ENCODE data around the gene TAX1BP3.

Gene TAX1BP3

DNA sequence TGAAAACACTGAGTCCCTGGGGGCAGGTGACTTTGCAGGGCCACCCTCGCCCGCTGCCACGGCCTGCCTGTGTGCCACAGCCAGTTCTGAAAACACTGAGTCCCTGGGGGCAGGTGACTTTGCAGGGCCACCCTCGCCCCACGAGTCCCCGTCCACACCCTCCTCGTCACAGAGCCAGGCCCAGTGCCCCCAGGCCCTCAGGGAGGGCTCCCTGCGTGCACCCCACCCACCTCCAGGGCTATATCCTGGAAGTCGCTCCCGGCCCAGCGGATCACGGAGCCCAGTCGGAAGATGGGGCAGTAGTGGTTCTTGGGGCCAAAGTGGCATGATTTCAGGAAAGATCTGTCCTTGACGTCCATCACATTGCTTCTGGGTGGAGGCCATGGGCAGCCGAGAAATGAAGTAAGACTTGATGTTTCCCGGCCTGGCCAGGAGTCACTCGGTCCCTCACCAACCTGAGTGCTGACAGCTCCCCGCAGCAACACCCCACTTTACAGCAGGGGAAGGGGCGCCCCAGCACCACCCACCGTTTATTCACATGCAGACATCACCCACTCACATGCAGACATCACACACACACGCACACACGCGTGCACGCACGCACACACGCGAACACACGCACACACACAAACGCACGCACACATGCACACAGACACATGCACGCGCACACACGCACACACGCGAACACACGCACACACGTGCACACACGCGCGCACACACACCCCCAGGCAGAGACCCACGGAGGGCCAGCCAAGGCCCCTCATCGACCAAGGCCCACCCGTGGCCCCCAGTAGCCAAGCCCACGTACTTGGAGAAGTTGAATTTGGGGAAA, 21.1 kb upstream of the TAX1BP3 start:
- Histone ChIP-seq H3K27me3 (replicated peaks; ENCODE audit: control insufficient read depth, insufficient read depth, low read length, poor library complexity, severe bottlenecking) (no peaks in the 10 kb centered on the region), H3K36me3 (ENCODE audit: control insufficient read depth, insufficient read depth, low read length) (peaks cover 19% of the 10 kb centered on the region), H3K27ac (ENCODE audit: insufficient read depth, low read length, poor library complexity, severe bottlenecking) (no peak overlapping the region), H3K4me1 (ENCODE audit: control insufficient read depth, insufficient read depth, low read length, poor library complexity, severe bottlenecking) (no peaks in the 10 kb centered on the region), H3K4me3 (ENCODE audit: insufficient read depth, low read depth, low read length, poor library complexity, severe bottlenecking) (no peak overlapping the region), H3K9me3 (ENCODE audit: control insufficient read depth, low read length) (no peaks in the 10 kb centered on the region)
- DNase-seq: no peak

DNA sequence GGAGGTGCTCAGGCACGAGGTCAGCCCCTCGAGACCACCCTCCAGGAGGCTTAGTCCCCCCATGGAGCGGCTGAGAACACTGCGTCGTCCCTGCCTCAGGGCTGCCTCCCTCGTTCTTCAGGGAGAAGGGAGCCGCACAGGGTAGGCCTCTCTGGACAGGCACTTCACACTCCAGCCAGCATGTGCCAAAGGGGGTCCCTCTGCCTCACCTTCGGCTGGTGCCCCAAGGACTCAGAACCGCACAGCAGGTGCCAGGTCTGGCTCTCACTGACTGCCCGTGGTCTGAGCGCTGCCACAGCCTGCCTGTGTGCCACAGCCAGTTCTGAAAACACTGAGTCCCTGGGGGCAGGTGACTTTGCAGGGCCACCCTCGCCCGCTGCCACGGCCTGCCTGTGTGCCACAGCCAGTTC, 20.5 kb upstream of the TAX1BP3 start:
- no peak overlapping the region for H3K4me3 ChIP-seq (ENCODE audit: insufficient read depth, low read depth, low read length, poor library complexity, severe bottlenecking)
- H3K4me1 ChIP-seq (ENCODE audit: control insufficient read depth, insufficient read depth, low read length, poor library complexity, severe bottlenecking): no peaks in the 10 kb centered on the region
- H3K27me3 ChIP-seq (replicated peaks; ENCODE audit: control insufficient read depth, insufficient read depth, low read length, poor library complexity, severe bottlenecking): no peaks in the 10 kb centered on the region
- H3K36me3 ChIP-seq (ENCODE audit: control insufficient read depth, insufficient read depth, low read length): peaks cover 19% of the 10 kb centered on the region
- no peak for DNase-seq
- H3K27ac ChIP-seq (ENCODE audit: insufficient read depth, low read length, poor library complexity, severe bottlenecking): no peak overlapping the region
- H3K9me3 ChIP-seq (ENCODE audit: control insufficient read depth, low read length): no peaks in the 10 kb centered on the region

DNA sequence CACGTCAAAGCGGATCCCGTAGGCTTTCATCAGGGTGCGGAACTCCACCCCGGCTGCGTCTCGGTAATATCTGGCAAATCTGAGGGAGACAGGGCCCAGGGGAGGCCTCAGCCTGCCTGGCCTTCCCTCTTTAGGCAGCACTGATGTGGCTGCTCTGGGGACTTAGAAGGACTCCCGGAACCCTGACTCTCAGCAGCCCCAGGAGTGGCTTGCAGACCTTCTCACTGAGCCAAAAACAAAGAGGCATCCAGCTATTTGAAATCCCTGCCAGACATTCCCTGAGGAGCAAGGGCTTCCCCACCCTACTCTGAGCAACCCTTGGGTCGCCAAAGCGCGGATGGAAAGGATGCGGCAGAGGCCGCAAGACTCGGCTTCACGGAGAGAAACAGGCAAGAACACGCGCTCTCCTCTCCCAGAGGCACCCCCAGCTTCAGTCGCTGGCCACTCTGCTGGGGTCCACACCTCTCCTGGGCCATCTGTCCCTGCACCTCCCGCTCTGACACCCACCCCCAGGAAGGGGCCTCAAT, 19.7 kb upstream of the TAX1BP3 start:
- no peaks in the 10 kb centered on the region for H3K27me3 ChIP-seq (replicated peaks; ENCODE audit: control insufficient read depth, insufficient read depth, low read length, poor library complexity, severe bottlenecking)
- no peaks in the 10 kb centered on the region for H3K4me1 ChIP-seq (ENCODE audit: control insufficient read depth, insufficient read depth, low read length, poor library complexity, severe bottlenecking)
- H3K9me3 ChIP-seq (ENCODE audit: control insufficient read depth, low read length): no peaks in the 10 kb centered on the region
- DNase-seq: no peak
- H3K4me3 ChIP-seq (ENCODE audit: insufficient read depth, low read depth, low read length, poor library complexity, severe bottlenecking): no peak overlapping the region
- H3K27ac ChIP-seq (ENCODE audit: insufficient read depth, low read length, poor library complexity, severe bottlenecking): no peak overlapping the region
- peaks cover 19% of the 10 kb centered on the region for H3K36me3 ChIP-seq (ENCODE audit: control insufficient read depth, insufficient read depth, low read length)

DNA sequence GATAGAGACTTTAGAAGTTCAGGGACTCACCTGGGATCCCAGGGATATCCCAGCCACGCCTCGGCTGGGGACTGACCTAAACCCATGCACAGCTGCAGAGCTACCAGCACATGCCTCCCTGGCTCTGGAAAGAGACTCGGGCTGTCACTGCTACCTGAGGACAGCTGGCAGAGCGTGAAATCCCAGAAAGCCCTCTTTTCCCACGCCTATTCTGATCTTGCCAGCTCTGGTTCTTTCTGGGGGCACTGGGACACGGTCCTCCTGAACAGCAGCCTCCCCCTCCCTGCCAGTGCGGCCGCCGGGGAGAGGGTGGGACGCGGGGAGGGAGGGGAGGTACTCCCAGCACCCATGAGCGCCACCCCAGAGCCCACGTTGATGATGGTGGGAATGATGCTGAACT, 16.8 kb upstream of the TAX1BP3 start:
- Histone ChIP-seq H3K4me1 (ENCODE audit: control insufficient read depth, insufficient read depth, low read length, poor library complexity, severe bottlenecking) (no peaks in the 10 kb centered on the region), H3K9me3 (ENCODE audit: control insufficient read depth, low read length) (no peaks in the 10 kb centered on the region), H3K27ac (ENCODE audit: insufficient read depth, low read length, poor library complexity, severe bottlenecking) (no peak overlapping the region)

GRCh38 chr17:3683054-3683511, 14.7 kb upstream of the TAX1BP3 start:
- Histone ChIP-seq H3K27me3 (replicated peaks; ENCODE audit: control insufficient read depth, insufficient read depth, low read length, poor library complexity, severe bottlenecking) (no peaks in the 10 kb centered on the region), H3K9me3 (ENCODE audit: control insufficient read depth, low read length) (no peaks in the 10 kb centered on the region), H3K27ac (ENCODE audit: insufficient read depth, low read length, poor library complexity, severe bottlenecking) (no peak overlapping the region), H3K4me3 (ENCODE audit: insufficient read depth, low read depth, low read length, poor library complexity, severe bottlenecking) (no peak overlapping the region), H3K4me1 (ENCODE audit: control insufficient read depth, insufficient read depth, low read length, poor library complexity, severe bottlenecking) (no peaks in the 10 kb centered on the region), H3K36me3 (ENCODE audit: control insufficient read depth, insufficient read depth, low read length) (peaks cover under 1% of the 10 kb centered on the region)
- peak; percentile 21 to 41 (median 21) for DNase-seq

More for the DNA sequence above, 16.8 kb upstream of the TAX1BP3 start:
- no peaks in the 10 kb centered on the region for H3K27me3 ChIP-seq (replicated peaks; ENCODE audit: control insufficient read depth, insufficient read depth, low read length, poor library complexity, severe bottlenecking)
- peaks cover 5% of the 10 kb centered on the region for H3K36me3 ChIP-seq (ENCODE audit: control insufficient read depth, insufficient read depth, low read length)
- no peak overlapping the region for H3K4me3 ChIP-seq (ENCODE audit: insufficient read depth, low read depth, low read length, poor library complexity, severe bottlenecking)
- no peak for DNase-seq

DNA sequence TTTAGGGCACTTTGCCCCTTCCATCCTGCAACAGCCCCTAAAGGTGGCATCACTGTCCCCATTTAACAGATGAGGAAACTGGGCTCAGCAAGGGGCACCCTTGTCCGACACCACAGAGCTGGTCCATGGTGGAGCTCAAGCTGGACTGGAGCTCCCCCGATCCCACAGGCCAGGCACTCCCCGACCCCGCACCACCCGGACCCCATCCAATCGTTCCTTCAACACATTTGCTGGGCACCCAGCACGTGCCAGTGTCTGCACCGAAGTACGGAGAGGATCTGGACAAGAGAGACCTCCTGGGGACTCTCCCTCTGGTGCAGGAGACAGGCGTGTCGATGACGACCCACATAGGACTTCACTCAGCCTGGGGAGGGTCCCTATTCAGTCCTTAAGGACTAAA, 13.7 kb upstream of the TAX1BP3 start:
- H3K4me1 ChIP-seq (ENCODE audit: control insufficient read depth, insufficient read depth, low read length, poor library complexity, severe bottlenecking): no peaks in the 10 kb centered on the region
- no peaks in the 10 kb centered on the region for H3K9me3 ChIP-seq (ENCODE audit: control insufficient read depth, low read length)
- no peaks in the 10 kb centered on the region for H3K27me3 ChIP-seq (replicated peaks; ENCODE audit: control insufficient read depth, insufficient read depth, low read length, poor library complexity, severe bottlenecking)
- DNase-seq: no peak
- no peak overlapping the region for H3K27ac ChIP-seq (ENCODE audit: insufficient read depth, low read length, poor library complexity, severe bottlenecking)
- peaks cover 5% of the 10 kb centered on the region for H3K36me3 ChIP-seq (ENCODE audit: control insufficient read depth, insufficient read depth, low read length)
- H3K4me3 ChIP-seq (ENCODE audit: insufficient read depth, low read depth, low read length, poor library complexity, severe bottlenecking): no peak overlapping the region

GRCh38 chr17:3681565-3681964, 13.2 kb upstream of the TAX1BP3 start:
- no peak overlapping the region for H3K27ac ChIP-seq (ENCODE audit: insufficient read depth, low read length, poor library complexity, severe bottlenecking)
- H3K9me3 ChIP-seq (ENCODE audit: control insufficient read depth, low read length): no peaks in the 10 kb centered on the region
- H3K4me3 ChIP-seq (ENCODE audit: insufficient read depth, low read depth, low read length, poor library complexity, severe bottlenecking): no peak overlapping the region
- no peaks in the 10 kb centered on the region for H3K4me1 ChIP-seq (ENCODE audit: control insufficient read depth, insufficient read depth, low read length, poor library complexity, severe bottlenecking)
- DNase-seq: no peak
- no peaks in the 10 kb centered on the region for H3K27me3 ChIP-seq (replicated peaks; ENCODE audit: control insufficient read depth, insufficient read depth, low read length, poor library complexity, severe bottlenecking)
- H3K36me3 ChIP-seq (ENCODE audit: control insufficient read depth, insufficient read depth, low read length): peaks cover 5% of the 10 kb centered on the region

DNA sequence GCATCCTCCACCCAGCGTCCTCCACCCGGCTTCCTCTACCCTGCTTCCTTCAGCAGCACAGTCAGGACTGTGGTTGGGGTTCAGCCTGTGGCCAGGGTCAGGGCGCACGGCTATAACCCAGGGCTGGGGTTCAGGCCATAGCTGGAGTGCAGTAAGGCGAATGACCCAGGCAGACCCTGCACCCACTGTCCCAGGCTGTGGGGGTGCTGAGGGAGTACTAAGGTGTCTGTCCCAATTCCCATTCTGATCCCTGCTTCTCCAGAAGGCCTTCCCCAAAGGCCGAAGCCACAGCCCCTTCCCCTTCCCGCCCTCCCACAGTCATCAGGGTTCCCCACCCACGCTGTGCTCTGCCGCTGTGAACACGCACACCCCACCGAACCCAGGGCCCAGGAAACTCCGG, 12.7 kb upstream of the TAX1BP3 start:
- DNase-seq: no peak
- H3K4me1 ChIP-seq (ENCODE audit: control insufficient read depth, insufficient read depth, low read length, poor library complexity, severe bottlenecking): no peaks in the 10 kb centered on the region
- H3K27ac ChIP-seq (ENCODE audit: insufficient read depth, low read length, poor library complexity, severe bottlenecking): no peak overlapping the region
- no peaks in the 10 kb centered on the region for H3K27me3 ChIP-seq (replicated peaks; ENCODE audit: control insufficient read depth, insufficient read depth, low read length, poor library complexity, severe bottlenecking)
- H3K36me3 ChIP-seq (ENCODE audit: control insufficient read depth, insufficient read depth, low read length): peaks cover 5% of the 10 kb centered on the region
- no peaks in the 10 kb centered on the region for H3K9me3 ChIP-seq (ENCODE audit: control insufficient read depth, low read length)
- H3K4me3 ChIP-seq (ENCODE audit: insufficient read depth, low read depth, low read length, poor library complexity, severe bottlenecking): no peak overlapping the region

DNA sequence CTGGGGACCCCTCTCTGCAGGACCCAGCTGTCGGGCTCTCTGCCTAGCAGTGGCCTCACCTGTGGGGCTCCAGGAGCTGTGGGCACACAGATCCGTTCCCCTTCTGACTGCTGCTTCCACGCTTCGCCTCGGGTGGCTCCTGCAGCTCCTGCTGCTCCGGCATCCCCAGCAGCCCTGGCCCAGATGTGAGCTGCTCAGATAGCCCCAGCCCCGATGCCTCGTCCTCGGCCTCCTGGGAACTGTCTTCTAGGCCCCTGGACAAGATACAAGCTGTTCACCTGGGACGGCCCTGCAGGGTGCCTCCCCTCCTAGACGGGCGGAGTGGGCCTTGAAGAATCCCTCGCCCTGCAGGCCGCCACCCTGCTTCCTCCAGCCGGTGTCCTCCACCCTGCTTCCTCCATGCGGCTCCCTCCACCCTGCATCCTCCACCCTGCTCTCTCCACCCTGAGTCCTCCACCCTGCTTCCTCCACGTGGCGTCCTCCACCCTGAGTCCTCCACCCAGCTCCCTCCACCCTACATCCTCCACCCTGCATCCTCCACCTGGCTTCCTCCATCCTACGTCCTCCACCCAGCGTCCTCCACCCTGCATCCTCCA, 11.3 kb upstream of the TAX1BP3 start:
- no peaks in the 10 kb centered on the region for H3K9me3 ChIP-seq (ENCODE audit: control insufficient read depth, low read length)

More for the DNA sequence above, 11.3 kb upstream of the TAX1BP3 start:
- H3K4me3 ChIP-seq (ENCODE audit: insufficient read depth, low read depth, low read length, poor library complexity, severe bottlenecking): no peak overlapping the region
- no peaks in the 10 kb centered on the region for H3K27me3 ChIP-seq (replicated peaks; ENCODE audit: control insufficient read depth, insufficient read depth, low read length, poor library complexity, severe bottlenecking)
- no peak for DNase-seq
- H3K27ac ChIP-seq (ENCODE audit: insufficient read depth, low read length, poor library complexity, severe bottlenecking): no peak overlapping the region
- peaks cover 5% of the 10 kb centered on the region for H3K36me3 ChIP-seq (ENCODE audit: control insufficient read depth, insufficient read depth, low read length)
- H3K4me1 ChIP-seq (ENCODE audit: control insufficient read depth, insufficient read depth, low read length, poor library complexity, severe bottlenecking): no peaks in the 10 kb centered on the region
